Activated CD8-positive, alpha-beta T cell treated with anti-CD3 and anti-CD28 coated beads for 36 hours (primary cell): ENCODE results near the gene EMD. TPM values are rescaled to one million over a fixed set of nuclear protein-coding genes. Genes with fewer than 3 reads are reported as not detected.

ENCODE experiments used
- ATAC-seq: fragments of 200-7000 bp; cut with Tn5 transposase; one replicate; pipeline ENCODE4 v1.10.0; 2021; ENCODE audit warnings: mild to moderate bottlenecking, moderate library complexity
- CTCF ChIA-PET: fragments of 350-600 bp; sonication (Branson Sonifier 250); formaldehyde crosslinking; loops from one replicate; lab custom pipeline; 2021; ENCODE audit warnings: antibody characterized with exemption; lab: Charles Lee
- POLR2A ChIA-PET: fragments of 350-600 bp; sonication (Branson Sonifier 250); formaldehyde crosslinking; loops from one replicate; lab custom pipeline; 2021; ENCODE audit warnings: antibody characterized with exemption; lab: Charles Lee
- DNase-seq: peaks from one replicate; pipeline ENCODE4 v3.0.0-alpha.2; 2020
- H3K27ac Mint-ChIP-seq: one replicate; pipeline ENCODE4 v1.8.0; 2021; ENCODE audit warnings: mild to moderate bottlenecking, mixed read lengths
- H3K27me3 Mint-ChIP-seq: one replicate; pipeline ENCODE4 v1.8.0; 2021; ENCODE audit warnings: mixed read lengths
- H3K36me3 Mint-ChIP-seq: one replicate; pipeline ENCODE4 v1.8.0; 2021; ENCODE audit warnings: low read depth, mixed read lengths
- H3K4me1 Mint-ChIP-seq: one replicate; pipeline ENCODE4 v1.8.0; 2021; ENCODE audit warnings: low read depth, mixed read lengths
- H3K4me3 Mint-ChIP-seq: one replicate; pipeline ENCODE4 v1.8.0; 2021; ENCODE audit warnings: mild to moderate bottlenecking, moderate library complexity, mixed read lengths
- H3K9me3 Mint-ChIP-seq: one replicate; pipeline ENCODE4 v1.8.0; 2021; ENCODE audit warnings: mixed read lengths
- intact Hi-C: fragments of 100-400 bp; cut with micrococcal nuclease; formaldehyde crosslinking; loops from one replicate; pipeline ENCODE4 v1.10.0; 2022
- total RNA-seq, 2 experiments: library from RNA; stranded (reverse); gene quantifications; one replicate each; pipeline ENCODE4 v1.2.3, GENCODE V29; 2021
- TF ChIP-seq, protein P1 (sequence below): fragments of 200-600 bp; IDR thresholded peaks from one replicate; pipeline ENCODE4 v1.8.0; 2022; ENCODE audit warnings: antibody characterized with exemption, mild to moderate bottlenecking

EMD gene
- 10 to 100 TPM; 92.4 to 96.6 TPM for total RNA-seq

DNA sequence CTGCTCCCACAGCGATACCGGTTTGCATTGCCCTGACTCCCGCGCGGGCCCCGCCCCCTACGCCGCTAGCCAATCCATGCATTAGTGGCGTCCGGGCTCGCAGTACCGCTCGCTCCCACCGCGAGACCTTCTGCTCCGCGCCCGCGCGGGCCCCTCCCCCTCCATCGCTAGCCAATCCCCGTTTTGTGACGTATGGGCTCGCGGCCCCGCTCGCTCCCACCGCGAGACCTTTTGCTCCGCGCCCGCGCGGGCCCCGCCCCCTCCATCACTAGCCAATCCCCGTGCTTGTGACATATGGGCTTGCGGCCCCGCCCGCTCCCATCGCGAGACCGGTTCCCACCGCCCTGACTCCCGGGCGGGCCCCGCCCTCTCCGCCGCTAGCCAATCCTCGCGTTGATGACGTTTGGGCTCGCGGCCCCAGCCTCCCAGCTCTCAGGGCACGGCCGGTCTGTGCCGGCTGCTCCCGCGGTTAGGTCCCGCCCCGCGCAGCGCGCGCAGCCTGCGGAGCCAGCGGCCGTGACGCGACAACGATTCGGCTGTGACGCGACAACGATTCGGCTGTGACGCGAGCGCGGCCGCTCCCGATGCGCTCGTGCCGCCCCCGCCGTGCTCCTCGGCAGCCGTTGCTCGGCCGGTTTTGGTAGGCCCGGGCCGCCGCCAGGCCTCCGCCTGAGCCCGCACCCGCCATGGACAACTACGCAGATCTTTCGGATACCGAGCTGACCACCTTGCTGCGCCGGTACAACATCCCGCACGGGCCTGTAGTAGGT is at the start of gene EMD:
Gene EMD (plus strand): TSS at position 497 of the 770 bp plus-strand sequence. CDS start 190 bp downstream, at position 687.
- ChIA-PET POLR2A (interaction anchor here (0.7 to 3.3 kb wide), 4 partner anchors 9 to 66 kb away, joined by 3 to 23 read pairs (median 4); partner anchors contain the start of gene RPL10), CTCF (interaction anchor here (0.6 kb wide), 1 partner anchor 365 kb away, joined by 3 read pairs; no protein-coding TSS in a partner anchor)
- peak; percentile 98 for DNase-seq
- Mint-ChIP-seq H3K27me3 (no peaks in the 10 kb centered on the region), H3K36me3 (peaks cover 13% of the 10 kb centered on the region), H3K9me3 (no peaks in the 10 kb centered on the region), H3K4me1 (peaks cover 18% of the 10 kb centered on the region), H3K4me3 (peak within 1 kb of the TSS; percentile 86), H3K27ac (peak within 1 kb of the TSS; percentile 91)
- intact Hi-C loops: no loop called here
- ATAC-seq: peak; percentile 86
- TF ChIP-seq, protein P1, sequence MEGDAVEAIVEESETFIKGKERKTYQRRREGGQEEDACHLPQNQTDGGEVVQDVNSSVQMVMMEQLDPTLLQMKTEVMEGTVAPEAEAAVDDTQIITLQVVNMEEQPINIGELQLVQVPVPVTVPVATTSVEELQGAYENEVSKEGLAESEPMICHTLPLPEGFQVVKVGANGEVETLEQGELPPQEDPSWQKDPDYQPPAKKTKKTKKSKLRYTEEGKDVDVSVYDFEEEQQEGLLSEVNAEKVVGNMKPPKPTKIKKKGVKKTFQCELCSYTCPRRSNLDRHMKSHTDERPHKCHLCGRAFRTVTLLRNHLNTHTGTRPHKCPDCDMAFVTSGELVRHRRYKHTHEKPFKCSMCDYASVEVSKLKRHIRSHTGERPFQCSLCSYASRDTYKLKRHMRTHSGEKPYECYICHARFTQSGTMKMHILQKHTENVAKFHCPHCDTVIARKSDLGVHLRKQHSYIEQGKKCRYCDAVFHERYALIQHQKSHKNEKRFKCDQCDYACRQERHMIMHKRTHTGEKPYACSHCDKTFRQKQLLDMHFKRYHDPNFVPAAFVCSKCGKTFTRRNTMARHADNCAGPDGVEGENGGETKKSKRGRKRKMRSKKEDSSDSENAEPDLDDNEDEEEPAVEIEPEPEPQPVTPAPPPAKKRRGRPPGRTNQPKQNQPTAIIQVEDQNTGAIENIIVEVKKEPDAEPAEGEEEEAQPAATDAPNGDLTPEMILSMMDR: no peak

DNA sequence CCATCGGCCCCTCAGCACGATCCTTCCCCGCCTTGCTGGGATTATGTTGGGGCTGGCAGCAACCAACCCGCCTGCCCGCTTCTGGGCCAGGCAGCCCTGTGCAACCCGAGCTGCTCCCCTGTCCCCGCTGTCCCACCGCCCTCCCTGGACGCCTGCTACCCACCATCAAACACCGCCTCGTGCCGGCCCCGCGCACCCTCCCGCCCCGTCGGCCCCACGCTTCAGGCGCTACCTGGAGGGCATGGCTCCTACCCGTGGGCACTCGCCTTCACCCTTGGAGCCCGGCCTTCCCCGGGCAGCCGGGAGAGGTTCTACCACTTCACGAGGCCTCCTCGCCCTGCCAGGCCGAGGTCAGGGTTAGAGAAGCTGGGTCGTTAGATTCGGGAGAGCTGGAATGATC is 46.5 kb upstream of the EMD start:
- no peak for ATAC-seq
- no peaks in the 10 kb centered on the region for H3K36me3 Mint-ChIP-seq
- H3K4me1 Mint-ChIP-seq: peaks cover 39% of the 10 kb centered on the region
- DNase-seq: no peak
- no peak overlapping the region for H3K27ac Mint-ChIP-seq
- TF ChIP-seq, protein P1: no peak
- H3K9me3 Mint-ChIP-seq: no peaks in the 10 kb centered on the region
- CTCF ChIA-PET: no interaction called here
- intact Hi-C loops: no loop called here
- no peaks in the 10 kb centered on the region for H3K27me3 Mint-ChIP-seq
- H3K4me3 Mint-ChIP-seq: no peak overlapping the region
- POLR2A ChIA-PET: no interaction called here

DNA sequence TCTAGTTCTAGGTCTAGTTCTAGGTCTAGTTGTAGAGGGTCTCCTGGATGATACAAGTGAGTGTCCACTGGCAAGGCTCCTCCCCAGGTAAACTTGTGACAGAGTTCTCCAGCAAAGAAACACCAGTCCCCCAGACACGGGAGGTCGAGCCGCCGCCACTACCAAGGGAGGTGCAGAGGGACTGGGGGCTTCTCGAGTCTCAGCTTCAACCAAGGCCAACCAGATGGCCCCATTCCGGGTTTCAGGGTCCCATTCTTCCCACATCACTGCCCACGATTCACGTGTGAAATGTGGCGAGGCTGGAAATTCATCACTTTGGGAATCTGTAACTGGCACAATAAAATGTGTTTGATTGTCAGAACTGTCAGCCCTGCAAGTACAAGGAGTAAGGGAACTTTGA is 46.0 kb upstream of the EMD start:
- DNase-seq: no peak
- no peak for ATAC-seq
- H3K36me3 Mint-ChIP-seq: no peaks in the 10 kb centered on the region
- intact Hi-C loops: no loop called here
- H3K4me3 Mint-ChIP-seq: no peak overlapping the region
- ChIA-PET CTCF (no interaction called here), POLR2A (no interaction called here)
- TF ChIP-seq, protein P1: no peak
- peaks cover 33% of the 10 kb centered on the region for H3K4me1 Mint-ChIP-seq
- H3K27ac Mint-ChIP-seq: no peak overlapping the region
- no peaks in the 10 kb centered on the region for H3K27me3 Mint-ChIP-seq
- no peaks in the 10 kb centered on the region for H3K9me3 Mint-ChIP-seq

DNA sequence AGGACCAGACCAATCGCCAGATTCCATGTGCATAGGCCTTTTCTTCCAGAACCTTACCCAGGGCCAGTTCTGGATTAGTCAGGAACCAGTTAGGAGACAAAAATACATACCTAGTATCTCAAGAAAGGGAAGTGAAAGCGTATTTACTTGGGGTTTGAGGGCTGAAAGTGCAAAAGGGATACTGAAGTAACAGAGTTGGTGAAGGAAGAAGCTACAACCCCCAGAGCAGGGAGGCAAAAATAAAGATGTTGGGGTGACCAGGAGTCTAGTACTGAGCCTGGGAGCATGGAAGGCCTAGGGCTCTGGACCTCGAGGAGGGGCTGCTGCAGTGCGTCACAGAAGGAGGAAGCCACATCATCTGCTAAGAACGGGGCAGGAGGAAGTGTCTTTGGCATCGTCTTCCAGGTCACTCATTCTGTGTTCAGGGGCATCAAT is 45.2 kb upstream of the EMD start:
- Mint-ChIP-seq H3K4me3 (no peak overlapping the region), H3K27ac (peak overlapping the region; percentile 87)
- CTCF ChIA-PET: no interaction called here

More for the DNA sequence above, 45.2 kb upstream of the EMD start:
- peaks cover 28% of the 10 kb centered on the region for H3K4me1 Mint-ChIP-seq
- TF ChIP-seq, protein P1: no peak
- H3K9me3 Mint-ChIP-seq: no peaks in the 10 kb centered on the region
- peak; percentile 54 for ATAC-seq
- intact Hi-C loops: no loop called here
- no peaks in the 10 kb centered on the region for H3K27me3 Mint-ChIP-seq
- H3K36me3 Mint-ChIP-seq: no peaks in the 10 kb centered on the region
- POLR2A ChIA-PET: no interaction called here
- no peak for DNase-seq
